H1 (cell line): ENCODE results near the gene CLDN16.

Source experiments
- HDAC2 ChIP-seq, 2 experiments: fragments of 300-600 bp in 1 of 2; sonication (generic) in 1 of 2; IDR thresholded peaks; 2 replicates each; pipeline ENCODE4 v1.6.1; 2011 to 2012; ENCODE audit warnings: low read depth in 2 of 2, low read length in 2 of 2, mild to moderate bottlenecking in 2 of 2, moderate library complexity in 2 of 2, borderline replicate concordance in 1 of 2, inconsistent platforms in 1 of 2
- POLR2A ChIP-seq, 2 experiments: IDR thresholded peaks; 1 replicate in 1 of 2; 2 replicates in 1 of 2; pipeline ENCODE4 v1.6.1; 2011; ENCODE audit warnings: low read depth in 2 of 2, low read length in 2 of 2, mild to moderate bottlenecking in 2 of 2; ENCODE audit errors: control extremely low read depth in 1 of 2
- RBBP5 ChIP-seq: IDR thresholded peaks from 2 replicates; pipeline ENCODE4 v1.7.1; 2012; ENCODE audit warnings: low read depth, mild to moderate bottlenecking, inconsistent platforms, low read length, moderate library complexity, borderline replicate concordance
- SIRT6 ChIP-seq: IDR thresholded peaks from one replicate; pipeline ENCODE4 v1.7.1; 2012; ENCODE audit warnings: low read length, inconsistent platforms
- SP1 ChIP-seq: IDR thresholded peaks from 2 replicates; pipeline ENCODE4 v1.6.1; 2011; ENCODE audit warnings: low read depth, low read length
- YY1 ChIP-seq: IDR thresholded peaks from 2 replicates; pipeline ENCODE4 v1.6.1; 2011; ENCODE audit warnings: low read depth, mild to moderate bottlenecking, low read length
- TF ChIP-seq, protein P1 (sequence below), 3 experiments: IDR thresholded peaks; 1 replicate in 2 of 3; 2 replicates in 1 of 3; pipeline versions ENCODE4 v1.5.1 to v1.6.1; 2011; ENCODE audit warnings: low read length in 3 of 3, mild to moderate bottlenecking in 3 of 3, inconsistent platforms in 2 of 3, low read depth in 1 of 3, moderate library complexity in 1 of 3; ENCODE audit not compliant: insufficient read depth in 1 of 3; ENCODE audit errors: control extremely low read depth in 1 of 3

DNA sequence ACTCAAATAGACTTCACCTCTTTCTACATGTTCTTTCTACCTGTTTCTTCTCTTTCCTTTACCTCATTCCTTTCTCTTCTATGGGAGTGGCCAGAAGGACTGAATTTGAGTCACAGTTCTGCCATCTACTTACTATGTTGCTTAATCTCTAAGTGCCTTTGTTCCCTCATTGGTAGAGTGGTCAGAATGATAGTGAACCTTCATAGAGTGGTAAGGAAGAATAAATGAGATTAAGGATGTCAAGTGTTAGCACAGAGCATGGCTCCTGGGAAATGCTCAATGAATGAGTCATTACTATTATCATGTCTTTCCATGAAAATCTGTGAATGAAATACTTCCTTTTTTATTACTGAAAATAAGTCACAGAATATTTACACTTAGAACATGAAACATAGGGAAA is 44.3 kb downstream of the CLDN16 start:
- TF ChIP-seq, protein P1, sequence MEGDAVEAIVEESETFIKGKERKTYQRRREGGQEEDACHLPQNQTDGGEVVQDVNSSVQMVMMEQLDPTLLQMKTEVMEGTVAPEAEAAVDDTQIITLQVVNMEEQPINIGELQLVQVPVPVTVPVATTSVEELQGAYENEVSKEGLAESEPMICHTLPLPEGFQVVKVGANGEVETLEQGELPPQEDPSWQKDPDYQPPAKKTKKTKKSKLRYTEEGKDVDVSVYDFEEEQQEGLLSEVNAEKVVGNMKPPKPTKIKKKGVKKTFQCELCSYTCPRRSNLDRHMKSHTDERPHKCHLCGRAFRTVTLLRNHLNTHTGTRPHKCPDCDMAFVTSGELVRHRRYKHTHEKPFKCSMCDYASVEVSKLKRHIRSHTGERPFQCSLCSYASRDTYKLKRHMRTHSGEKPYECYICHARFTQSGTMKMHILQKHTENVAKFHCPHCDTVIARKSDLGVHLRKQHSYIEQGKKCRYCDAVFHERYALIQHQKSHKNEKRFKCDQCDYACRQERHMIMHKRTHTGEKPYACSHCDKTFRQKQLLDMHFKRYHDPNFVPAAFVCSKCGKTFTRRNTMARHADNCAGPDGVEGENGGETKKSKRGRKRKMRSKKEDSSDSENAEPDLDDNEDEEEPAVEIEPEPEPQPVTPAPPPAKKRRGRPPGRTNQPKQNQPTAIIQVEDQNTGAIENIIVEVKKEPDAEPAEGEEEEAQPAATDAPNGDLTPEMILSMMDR (IDR thresholded peaks at IDR 0.05; ENCODE audit: control extremely low read depth in 1 of 3, insufficient read depth in 1 of 3, low read depth in 1 of 3, low read length in 3 of 3): no peak
- no peak for TF ChIP-seq YY1
- no peak for TF ChIP-seq SP1
- TF ChIP-seq POLR2A (IDR thresholded peaks at IDR 0.05; ENCODE audit: control extremely low read depth in 1 of 2, low read depth in 2 of 2, low read length in 2 of 2): no peak
- no peak for TF ChIP-seq RBBP5
- no peak for TF ChIP-seq SIRT6
- TF ChIP-seq HDAC2 (IDR thresholded peaks at IDR 0.05; ENCODE audit: borderline replicate concordance in 1 of 2, low read depth in 2 of 2, low read length in 2 of 2): no peak
